ENCODE measurements around the gene SYT13.
"Not testable (repeated sequence)": the region's sequence is repeated elsewhere in the genome, so short reads cannot be mapped to it uniquely, and the experiment has no call there.

SYT13 gene

DNA sequence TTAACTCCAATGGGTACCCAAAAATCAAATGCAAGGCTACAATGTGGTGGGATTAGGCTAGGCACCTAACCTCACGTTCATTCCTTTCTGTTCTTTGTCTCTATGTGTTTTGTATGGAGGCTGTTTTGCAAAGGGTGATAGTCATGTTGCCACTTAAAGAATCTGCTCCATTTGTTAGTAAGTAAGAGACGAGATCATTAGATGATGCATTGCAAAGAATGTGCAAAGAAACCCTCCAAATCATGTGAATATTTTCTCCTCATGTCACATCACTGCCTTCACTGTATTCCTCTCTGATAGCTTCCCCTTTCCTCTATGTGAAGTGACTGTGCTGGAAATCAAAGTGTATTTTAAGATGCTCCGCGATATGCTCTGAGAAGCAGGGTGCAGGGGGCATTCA is 11.9 kb downstream of the SYT13 start:
- no peak for DNase-seq (ENCODE audit: low read depth)

DNA sequence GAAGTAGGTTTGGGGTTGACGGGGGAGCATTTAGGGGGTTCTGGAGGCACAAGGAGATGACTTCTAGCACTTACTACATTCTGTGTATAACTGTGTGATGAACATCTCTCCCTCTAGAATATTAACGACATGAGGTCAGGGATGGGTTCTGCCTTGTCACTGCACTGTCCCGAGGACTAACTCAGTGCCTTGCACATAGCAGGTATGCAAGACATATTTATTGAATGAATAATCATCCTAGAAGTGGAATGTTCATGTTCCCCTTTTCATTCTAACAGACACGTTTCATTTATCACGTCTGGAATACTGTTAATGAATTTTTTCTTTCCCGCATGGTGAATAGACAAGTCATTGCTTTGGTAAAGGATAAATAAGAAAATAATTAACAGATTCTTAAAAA is 12.6 kb downstream of the SYT13 start:
- no peak for DNase-seq (ENCODE audit: low read depth)

DNA sequence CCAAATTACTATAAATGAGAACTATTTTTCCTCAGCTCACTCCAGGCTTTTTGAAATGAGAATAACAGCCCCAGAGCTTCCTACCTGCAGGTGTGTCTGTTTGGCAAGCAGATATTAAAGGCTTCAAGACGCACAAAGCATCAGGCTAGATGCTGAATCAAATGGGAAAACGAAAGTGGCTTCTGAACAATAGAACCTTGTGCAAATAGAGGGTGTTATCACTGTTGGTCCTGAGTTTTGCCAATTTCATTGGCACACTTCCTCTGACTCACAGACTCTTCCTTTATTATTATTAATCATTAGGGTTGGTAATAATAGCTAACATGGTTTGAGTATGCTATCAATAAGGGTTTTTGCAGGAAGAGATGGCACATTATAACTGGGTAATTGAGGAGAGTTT is 13.4 kb downstream of the SYT13 start:
- DNase-seq (ENCODE audit: low read depth), result no peak

DNA sequence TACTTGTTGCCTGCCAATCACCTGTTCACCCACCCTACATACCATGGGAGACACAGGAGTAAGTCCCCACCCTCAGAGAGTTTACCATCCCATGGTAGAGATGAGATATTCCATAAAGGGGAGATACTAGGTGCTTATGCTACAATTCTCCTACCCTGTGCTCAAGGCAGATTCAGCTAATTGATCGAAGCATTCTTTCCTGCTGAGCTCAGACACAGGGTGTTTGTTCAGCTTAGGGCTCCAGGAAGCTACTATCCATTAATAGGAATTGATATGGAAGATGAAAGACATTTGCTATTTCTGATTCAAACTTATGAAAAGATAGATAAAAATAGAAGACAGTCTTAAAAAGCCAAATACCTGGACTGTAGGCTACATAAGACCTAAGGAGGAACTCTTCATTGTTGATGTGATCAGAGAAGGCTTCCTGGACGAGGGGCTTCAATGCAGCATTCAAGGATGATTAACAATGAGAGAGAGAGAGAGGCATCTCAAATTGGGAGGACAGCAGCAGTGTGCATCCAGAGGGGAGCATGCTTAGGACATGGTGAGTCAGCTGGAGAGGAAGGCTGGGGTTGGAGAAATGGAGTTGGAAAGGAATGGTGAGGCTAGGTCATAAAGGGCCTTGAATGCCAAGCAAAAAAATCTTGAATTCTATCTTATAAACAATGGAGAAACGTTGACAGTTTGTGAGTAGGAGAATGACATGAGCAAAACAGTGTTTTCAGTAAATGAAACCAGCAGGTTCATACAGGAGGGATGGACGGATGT is 15.0 kb downstream of the SYT13 start:
- DNase-seq (ENCODE audit: low read depth), result no peak

DNA sequence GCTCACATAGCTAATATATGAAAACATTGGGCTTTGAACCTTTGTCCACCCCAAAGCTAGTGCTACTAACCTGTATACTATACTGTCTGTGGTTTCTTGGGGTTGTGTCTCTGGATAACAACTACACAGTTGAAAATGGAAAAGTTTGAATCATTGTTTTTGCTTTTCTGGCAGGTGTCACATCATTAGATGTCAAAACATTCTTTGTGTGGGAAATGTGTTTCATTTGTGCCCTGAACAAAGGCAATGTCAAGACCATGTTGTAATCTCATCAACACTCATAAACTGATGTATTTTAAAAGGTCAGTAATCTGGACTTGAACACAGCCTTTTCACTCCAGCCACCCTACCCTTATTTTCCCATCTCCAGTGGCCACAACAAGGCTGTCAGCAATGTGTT is 16.5 kb downstream of the SYT13 start:
- DNase-seq (ENCODE audit: low read depth), result no peak

DNA sequence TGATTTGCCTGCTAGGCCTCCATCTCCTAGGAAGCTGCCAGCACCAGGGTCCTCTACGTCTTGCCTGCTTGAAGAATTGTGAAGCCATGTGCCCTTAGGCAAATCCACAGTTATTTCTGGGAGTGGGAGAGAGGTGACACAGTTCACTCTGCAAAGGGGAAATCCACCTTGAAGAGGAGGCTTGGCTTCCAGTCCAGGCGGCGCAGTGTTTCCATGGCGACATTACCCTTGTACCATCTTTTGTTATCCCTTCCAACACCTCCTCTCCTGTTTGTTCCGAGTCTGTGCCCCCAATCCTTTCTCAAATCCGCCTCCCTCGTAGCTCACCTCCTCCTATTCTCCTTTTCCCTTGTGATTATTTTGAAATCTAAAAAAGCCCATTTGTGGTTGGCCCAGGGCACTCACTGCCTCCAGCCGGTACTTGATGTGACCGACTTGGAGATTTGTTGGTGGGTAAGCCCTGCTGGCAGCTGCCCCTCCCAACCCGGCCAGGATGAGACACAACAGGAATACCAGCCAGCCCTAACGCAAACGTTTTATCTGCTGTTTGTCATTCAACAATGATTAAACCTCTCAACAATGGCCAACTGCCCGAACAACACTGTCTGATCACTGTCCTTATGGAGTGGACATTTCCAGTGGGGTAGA is 18.4 kb downstream of the SYT13 start:
- no peak for DNase-seq (ENCODE audit: low read depth)

DNA sequence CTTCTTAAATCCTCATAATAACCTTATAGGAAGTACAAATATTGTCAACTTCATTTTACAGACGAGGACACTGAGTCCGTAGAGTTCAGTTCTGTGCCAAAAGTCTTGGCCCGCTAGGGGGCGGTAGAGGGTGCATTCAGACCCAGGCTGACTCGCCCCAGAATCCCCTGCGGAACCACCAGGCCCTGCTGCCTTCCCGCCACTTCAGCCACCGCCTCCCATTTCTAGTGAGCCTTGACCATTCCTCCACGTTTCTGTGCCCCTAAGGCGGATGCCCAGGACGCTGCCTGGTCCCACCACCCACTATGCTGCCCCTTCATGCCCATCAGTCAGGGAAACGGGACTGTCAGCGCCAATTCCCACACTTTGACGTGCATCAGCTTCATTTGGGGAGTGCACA is 19.1 kb downstream of the SYT13 start:
- DNase-seq (ENCODE audit: low read depth), result no peak

DNA sequence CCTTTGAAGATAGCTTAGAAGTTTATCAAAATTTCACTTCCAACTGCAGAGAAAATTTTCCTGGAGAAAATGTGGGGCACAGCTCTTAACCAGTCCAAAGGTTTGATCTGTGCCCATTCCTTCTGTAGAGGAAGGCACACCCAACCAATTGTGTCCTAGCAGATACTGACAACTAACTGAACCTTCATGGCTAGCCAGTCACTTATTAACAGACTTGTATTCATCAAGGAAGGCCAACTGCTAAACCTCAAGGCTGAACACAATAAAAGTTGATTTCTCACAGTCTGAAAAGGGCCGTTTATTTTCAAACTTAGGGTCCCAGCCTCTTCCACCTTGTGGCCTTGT is 19.5 kb downstream of the SYT13 start:
- DNase-seq (ENCODE audit: low read depth), result no peak

DNA sequence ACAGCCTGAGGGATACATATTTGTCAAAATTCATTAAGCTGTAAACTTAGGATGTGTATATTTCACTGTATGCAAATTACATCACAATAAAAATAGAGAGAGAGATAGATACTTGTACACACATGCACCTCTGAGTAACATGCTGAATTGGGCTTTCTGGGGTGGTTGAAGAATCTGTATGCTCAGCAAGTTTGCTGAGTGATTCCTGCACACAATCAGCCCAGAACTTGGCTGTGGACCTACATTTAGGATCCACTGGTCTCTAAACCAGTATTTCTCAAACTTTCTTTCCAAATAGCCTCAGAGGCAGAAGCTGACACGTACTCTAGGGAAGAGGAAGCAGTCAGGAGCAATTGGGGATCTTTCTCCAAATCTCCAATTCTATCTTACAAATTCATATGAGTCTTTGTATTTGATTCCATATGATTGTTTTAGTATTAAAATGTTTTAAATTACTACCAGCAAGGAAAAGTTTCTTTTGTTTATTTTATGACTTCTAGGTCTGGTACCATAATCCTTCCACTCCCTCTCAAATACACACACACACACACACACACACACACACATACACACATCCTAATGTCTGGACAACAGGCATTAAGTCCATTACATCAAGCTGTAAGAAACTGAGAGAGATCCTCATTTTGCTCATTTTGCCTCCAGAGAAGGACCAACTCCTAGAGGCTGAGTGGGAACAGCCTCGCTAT is 20.0 kb downstream of the SYT13 start:
- DNase-seq (ENCODE audit: low read depth), result no peak

DNA sequence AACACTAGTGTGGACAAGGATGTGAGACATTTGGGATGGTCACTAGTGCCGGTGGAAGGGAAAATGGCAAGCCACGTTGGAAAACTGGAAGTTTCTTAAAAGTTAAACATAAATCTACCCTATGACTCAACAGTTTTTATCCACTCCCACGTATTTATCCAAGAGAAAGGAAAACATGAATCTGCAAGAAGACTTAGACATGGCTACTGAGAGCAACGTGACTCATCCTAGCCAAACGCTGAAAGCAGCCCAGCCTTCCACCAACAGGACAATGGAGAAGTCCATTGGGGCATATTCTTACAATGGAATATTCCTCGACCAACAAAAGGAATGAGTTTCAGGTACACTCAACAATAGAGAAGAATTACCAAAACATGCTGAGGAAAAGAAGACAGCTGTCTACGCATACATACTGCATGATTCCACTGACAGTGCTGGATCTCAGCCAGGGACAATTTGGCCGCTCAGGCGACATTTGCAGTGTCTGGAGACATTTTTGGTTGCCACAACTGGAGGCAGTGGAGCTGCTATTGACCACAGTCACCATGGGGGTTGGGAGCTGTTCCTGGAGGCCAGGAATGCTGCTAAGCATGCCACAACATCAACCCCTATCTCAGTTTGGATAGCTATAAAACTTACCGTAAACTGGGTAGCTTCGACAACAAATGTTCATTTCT is 21.2 kb downstream of the SYT13 start:
- DNase-seq (ENCODE audit: low read depth), result no peak

DNA sequence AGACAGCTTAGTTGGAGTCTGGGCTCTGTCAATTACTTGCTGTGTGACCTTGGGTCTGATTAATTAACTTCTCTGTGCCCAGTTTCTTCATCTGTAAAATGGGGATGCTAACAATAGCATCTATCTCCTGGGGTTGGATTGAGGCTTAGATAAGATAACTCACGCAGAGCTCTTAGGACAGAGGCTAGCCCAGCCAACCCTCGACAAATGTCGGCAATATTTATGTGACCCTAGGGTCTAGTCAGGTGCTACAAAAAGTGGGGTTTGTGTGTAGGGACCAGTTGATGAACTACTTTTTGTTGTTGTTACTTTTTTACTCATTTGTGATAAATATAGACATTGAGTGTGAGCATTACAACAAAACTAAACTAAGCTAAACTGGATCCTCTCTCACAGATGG is 22.4 kb downstream of the SYT13 start:
- no peak for DNase-seq (ENCODE audit: low read depth)

DNA sequence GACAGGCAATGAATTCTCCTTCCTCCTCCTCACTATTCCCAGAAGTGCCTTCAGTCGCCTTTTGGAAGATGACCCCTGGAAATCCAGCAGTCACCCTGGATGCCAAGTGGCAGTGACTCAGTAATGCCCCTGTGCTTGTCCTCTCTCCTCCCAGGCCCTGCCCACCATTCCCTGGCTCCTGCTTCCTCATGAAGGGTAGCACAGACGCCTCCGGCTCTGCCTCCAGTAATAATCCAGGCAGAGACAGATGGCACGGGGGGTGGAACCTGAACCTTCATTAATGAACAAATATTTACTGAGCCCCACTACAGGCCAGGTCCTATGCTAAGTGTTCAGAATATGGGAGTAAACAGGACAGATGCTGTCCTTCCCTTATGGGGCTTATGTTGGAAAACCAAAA is 23.2 kb downstream of the SYT13 start:
- DNase-seq (ENCODE audit: low read depth), result no peak

DNA sequence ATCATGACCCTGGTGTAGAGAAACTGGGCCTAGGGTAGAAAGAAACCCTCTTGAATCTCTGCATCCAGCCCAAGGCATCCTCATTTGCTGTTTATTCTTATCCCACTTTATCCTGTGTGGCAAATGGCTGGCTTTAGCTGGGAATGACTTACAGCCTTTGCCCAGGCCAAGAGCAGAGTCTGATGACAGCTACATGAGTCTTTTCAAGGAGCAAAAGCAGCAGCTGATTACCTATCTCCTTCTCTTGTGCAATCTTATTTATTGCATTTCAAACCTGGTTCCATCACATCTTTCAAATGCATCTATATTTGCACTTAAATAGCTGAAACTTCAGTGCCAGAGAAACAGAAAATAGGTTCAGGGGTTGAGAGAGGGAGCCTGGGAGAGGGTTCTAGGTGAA is 26.1 kb downstream of the SYT13 start:
- no peak for DNase-seq (ENCODE audit: low read depth)

DNA sequence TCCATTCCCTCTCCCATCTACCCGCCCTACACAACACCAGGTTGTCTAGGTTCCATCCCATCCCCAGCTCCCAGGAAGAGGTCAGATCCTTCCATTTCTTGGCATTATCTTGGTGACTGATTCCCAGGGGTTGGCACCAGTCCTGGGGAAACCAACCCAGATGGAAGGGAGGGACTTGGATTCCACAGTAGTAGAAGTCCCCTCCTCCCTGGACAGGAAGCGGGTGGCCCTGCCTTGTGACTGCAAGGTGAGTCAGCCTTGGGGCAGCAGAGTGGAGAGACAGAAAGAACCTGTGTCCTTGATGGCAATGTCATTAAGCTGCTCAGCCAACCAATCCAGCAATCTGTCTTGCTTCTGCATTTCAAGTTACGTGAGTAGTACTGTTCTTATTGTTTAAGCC is 26.5 kb downstream of the SYT13 start:
- no peak for DNase-seq (ENCODE audit: low read depth)

DNA sequence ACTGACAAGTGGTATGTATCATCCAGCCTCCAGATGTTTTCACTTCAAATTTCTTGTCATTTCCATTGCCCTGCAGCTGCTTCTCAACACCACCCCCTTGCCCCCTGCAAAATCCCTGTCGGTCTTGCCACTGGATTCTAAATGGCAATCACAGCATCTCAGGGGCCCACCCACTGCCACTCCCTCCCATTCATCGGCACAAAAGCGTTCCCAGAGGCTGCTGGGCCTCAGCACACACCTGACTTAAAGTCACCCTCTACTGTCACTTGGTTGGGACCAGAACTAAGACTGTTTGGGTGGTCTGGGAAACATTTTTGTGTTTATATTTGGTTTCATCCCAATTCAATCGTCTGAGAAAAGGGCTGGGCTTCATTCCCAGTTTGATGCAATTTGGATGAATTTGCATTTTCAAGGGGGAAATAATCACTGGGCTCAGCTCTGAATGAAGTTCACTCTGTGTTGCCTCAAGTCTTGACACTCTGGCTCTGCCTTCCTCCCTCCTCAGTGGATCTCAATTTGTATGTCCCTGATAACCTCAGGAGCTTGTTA is 27.1 kb downstream of the SYT13 start:
- no peak for DNase-seq (ENCODE audit: low read depth)

DNA sequence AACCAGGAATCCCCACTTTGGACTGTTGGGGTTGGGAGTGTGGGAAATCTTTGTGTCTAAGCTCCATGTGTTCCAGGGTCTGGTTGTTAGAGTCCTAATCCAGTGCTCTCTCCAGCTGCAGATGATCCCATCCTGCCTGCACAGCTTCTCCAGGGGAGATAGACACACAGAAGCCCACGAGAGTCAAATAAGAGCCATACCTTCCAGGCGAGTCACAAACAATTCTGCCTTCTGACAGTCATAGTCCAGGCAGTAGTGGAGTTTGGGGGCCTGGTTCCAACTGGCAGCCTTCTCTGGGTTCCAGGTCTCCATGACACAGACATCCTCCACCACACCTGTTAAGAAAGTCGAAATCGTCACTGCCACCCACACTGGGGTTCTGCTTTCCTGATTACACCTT is 32.1 kb downstream of the SYT13 start:
- DNase-seq (ENCODE audit: low read depth), result no peak

DNA sequence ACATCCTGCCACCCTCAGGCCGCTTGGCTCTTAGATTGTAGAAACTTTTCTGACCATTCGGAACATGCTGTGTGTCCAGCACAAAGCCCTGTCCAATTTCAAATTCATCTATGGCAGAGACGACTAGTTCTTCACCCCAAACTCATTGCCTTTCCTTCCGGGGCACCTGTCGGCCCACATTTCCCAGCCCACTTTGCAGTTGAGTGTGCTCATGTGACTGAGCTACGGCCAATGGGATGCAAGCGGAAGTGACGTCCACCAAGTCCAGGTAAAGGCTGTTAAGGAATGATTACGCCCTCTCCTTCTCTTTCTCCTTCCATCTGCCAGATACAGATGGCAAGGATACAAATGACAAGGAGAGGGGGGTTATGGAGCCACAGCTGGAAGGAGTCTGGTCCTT is 32.5 kb downstream of the SYT13 start:
- DNase-seq (ENCODE audit: low read depth), result no peak

DNA sequence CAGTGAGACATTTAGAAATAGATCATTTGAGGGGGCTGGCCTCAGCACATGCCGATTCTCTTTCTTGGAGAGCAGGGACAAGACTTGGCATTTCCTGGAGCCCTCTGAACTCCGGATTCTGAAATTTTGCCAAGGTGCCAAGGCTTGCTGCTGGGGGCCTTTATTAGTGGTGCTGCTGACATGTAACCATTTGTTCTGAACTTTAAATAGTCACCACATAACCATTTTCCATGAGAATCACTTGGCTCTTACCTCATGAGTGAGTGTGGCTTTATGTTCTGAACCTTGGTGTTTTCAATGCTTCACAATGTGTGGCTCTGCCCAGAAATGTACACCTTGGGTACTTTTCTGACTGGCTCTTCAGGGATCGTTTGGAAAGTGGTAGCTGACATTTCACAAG is 33.3 kb downstream of the SYT13 start:
- DNase-seq (ENCODE audit: low read depth), result no peak

DNA sequence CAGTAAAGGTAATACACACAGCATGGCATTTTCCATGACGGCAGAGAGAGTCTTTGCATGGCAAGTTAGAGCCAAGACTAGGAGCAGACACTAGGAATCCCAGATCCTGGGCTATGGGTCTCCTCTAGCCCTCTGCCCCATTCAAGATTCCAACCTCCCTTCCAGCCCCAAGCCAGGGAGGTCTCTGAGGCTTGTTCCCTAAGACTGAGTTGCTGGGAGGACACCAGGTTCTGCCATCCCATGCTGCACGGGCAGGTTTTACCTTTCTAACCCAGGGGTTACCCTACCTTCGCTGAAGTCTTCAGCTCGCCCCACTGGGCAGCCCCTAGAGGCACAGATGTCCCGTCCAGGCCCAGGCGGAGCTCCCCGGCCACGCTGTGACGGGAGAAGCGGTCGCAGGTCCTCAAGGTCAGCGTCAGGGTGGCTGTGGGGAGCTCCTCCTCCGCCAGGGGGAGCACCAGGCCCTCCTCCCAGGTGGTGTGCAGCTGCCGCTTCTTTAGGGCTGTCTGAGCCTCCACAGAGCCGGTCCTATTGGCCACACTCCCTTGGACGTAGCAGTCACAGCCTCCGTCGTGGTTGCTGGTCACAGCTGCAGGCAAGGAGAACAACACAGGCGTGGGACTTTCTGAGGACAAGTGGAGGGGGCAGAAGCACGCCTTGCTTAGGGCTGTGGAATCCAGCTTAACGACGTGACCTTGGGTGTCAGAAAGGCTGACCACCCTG is 33.8 kb downstream of the SYT13 start:
- DNase-seq (ENCODE audit: low read depth), result no peak

DNA sequence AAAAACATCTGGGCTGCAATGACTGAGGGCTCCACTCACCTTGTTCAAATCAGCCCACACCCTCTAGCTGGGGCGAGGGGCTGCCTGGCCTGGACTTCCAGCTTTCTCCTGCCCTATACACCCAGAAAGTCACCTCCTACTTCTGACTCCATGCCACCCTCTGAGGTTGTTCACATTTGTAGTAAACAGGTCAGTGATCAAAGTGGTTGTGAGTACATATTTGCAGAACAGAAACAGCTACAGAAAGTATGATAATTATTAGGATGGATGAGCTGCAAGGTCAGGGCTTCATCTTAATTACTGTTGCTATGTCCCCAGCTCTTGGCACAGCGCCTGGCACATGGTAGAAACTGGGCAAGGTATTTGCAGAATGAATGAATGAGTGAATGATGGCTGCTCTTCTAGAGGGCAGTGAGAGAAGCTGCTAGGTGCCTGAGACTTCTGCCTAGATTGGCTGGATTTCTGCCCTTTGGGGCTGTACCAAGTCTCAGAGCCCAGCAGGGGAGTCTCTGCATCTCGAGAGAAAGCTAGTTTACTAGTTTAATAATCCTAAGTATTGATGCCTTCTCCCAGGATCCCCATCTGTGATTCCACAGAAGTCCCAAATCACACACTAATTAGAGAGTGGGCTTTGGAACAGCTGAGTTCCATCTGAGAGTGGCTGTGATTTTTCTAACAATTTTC is 36.0 kb downstream of the SYT13 start:
- DNase-seq (ENCODE audit: low read depth), result no peak

DNA sequence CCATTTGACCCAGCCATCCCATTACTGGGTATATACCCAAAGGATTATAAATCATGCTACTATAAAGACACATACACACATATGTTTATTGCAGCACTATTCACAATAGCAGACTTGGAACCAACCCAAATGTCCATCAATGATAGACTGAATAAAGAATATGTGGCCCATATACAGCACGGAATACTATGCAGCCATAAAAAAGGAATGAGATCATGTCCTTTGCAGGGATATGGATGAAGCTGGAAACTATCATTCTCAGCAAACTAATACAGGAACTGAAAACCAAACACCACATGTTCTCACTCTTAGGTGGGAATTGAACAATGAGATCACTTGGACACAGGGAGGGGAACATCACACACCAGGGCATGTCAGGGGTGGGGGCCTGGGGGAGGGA is 36.8 kb downstream of the SYT13 start:
- DNase-seq (ENCODE audit: low read depth), result not testable (repeated sequence)

Measured in stimulated activated CD8-positive, alpha-beta memory T cell treated with anti-CD3 and anti-CD28 coated beads, Interleukin-15, amount 100 ng/mL, for 24 hours (primary cell).